SK-N-SH treated with all-trans-retinoic acid at 6 μM for 48 hours (cell line): ENCODE results near the gene DMP1.

Experiments used
- BACH2 ChIP-seq: fragments of 250-450 bp; sonication (Bioruptor Pico); IDR thresholded peaks from 2 replicates; pipeline ENCODE4 v1.9.0; 2021; ENCODE audit warnings: mild to moderate bottlenecking, borderline replicate concordance
- ESRRG ChIP-seq: fragments of 250-450 bp; sonication (Bioruptor Pico); IDR thresholded peaks from 2 replicates; pipeline ENCODE4 v1.6.1; 2021; ENCODE audit warnings: mild to moderate bottlenecking
- GLIS3 ChIP-seq: fragments of 250-450 bp; sonication (Bioruptor Pico); IDR thresholded peaks from 2 replicates; pipeline ENCODE4 v1.5.0; 2020; ENCODE audit warnings: mild to moderate bottlenecking, moderate library complexity
- PPARA ChIP-seq: fragments of 250-450 bp; sonication (Bioruptor Pico); IDR thresholded peaks from 2 replicates; pipeline ENCODE4 v1.5.0; 2020; ENCODE audit warnings: mild to moderate bottlenecking, borderline replicate concordance
- SNAI2 ChIP-seq: fragments of 250-450 bp; sonication (Bioruptor Pico); IDR thresholded peaks from 2 replicates; pipeline ENCODE4 v1.5.0; 2020; ENCODE audit warnings: mild to moderate bottlenecking, moderate library complexity
- ZC3H10 ChIP-seq: fragments of 250-450 bp; sonication (Bioruptor Pico); IDR thresholded peaks from 2 replicates; pipeline ENCODE4 v1.5.1; 2021; ENCODE audit warnings: mild to moderate bottlenecking, moderate library complexity
- ZFP3 ChIP-seq: fragments of 250-450 bp; sonication (Bioruptor Pico); IDR thresholded peaks from 2 replicates; pipeline ENCODE4 v1.5.0; 2020; ENCODE audit warnings: mild to moderate bottlenecking, moderate library complexity
- TF ChIP-seq, protein P1 (sequence below): fragments of 250-450 bp; sonication (Bioruptor Pico); IDR thresholded peaks from 2 replicates; pipeline ENCODE4 v1.5.1; 2021; ENCODE audit warnings: mild to moderate bottlenecking, moderate library complexity
- TF ChIP-seq, protein P2 (sequence below): fragments of 250-450 bp; sonication (Bioruptor Pico); IDR thresholded peaks from 2 replicates; pipeline ENCODE4 v1.8.0; 2020; ENCODE audit warnings: mild to moderate bottlenecking, moderate library complexity, borderline replicate concordance
- TF ChIP-seq, protein P3 (sequence below): fragments of 250-450 bp; sonication (Bioruptor Pico); IDR thresholded peaks from 2 replicates; pipeline ENCODE4 v1.5.1; 2020; ENCODE audit warnings: low read depth, mild to moderate bottlenecking, moderate library complexity

DNA sequence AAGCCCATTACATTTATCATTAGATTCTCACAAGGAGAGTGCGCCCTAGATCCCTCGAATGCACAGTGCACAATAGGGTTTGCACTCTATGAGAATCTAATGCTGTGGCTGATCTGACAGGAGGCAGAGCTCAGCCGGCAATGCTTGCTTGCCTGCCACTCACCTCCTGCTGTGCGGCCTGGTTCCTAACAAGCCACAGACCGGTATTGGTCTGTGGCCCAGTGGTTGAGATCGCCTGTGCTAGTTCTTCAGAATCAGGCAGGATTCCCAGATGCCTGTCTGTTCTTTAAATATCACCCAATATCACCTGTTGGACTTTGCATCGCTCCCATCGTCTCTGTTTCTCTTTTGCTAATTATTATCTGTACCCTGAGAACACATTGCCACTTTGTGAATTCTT is 27.8 kb upstream of the DMP1 start:
- TF ChIP-seq, protein P1, sequence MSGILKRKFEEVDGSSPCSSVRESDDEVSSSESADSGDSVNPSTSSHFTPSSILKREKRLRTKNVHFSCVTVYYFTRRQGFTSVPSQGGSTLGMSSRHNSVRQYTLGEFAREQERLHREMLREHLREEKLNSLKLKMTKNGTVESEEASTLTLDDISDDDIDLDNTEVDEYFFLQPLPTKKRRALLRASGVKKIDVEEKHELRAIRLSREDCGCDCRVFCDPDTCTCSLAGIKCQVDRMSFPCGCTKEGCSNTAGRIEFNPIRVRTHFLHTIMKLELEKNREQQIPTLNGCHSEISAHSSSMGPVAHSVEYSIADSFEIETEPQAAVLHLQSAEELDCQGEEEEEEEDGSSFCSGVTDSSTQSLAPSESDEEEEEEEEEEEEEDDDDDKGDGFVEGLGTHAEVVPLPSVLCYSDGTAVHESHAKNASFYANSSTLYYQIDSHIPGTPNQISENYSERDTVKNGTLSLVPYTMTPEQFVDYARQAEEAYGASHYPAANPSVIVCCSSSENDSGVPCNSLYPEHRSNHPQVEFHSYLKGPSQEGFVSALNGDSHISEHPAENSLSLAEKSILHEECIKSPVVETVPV (CRISPR knock-in tag), result no peak
- TF ChIP-seq SNAI2 (CRISPR knock-in tag) (no peak), ESRRG (CRISPR knock-in tag) (no peak), BACH2 (CRISPR knock-in tag) (no peak), PPARA (CRISPR knock-in tag) (no peak), ZFP3 (CRISPR knock-in tag) (no peak), GLIS3 (CRISPR knock-in tag) (no peak), ZC3H10 (CRISPR knock-in tag) (no peak)
- TF ChIP-seq, protein P2, sequence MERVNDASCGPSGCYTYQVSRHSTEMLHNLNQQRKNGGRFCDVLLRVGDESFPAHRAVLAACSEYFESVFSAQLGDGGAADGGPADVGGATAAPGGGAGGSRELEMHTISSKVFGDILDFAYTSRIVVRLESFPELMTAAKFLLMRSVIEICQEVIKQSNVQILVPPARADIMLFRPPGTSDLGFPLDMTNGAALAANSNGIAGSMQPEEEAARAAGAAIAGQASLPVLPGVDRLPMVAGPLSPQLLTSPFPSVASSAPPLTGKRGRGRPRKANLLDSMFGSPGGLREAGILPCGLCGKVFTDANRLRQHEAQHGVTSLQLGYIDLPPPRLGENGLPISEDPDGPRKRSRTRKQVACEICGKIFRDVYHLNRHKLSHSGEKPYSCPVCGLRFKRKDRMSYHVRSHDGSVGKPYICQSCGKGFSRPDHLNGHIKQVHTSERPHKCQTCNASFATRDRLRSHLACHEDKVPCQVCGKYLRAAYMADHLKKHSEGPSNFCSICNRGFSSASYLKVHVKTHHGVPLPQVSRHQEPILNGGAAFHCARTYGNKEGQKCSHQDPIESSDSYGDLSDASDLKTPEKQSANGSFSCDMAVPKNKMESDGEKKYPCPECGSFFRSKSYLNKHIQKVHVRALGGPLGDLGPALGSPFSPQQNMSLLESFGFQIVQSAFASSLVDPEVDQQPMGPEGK (CRISPR knock-in tag), result no peak
- TF ChIP-seq, protein P3, sequence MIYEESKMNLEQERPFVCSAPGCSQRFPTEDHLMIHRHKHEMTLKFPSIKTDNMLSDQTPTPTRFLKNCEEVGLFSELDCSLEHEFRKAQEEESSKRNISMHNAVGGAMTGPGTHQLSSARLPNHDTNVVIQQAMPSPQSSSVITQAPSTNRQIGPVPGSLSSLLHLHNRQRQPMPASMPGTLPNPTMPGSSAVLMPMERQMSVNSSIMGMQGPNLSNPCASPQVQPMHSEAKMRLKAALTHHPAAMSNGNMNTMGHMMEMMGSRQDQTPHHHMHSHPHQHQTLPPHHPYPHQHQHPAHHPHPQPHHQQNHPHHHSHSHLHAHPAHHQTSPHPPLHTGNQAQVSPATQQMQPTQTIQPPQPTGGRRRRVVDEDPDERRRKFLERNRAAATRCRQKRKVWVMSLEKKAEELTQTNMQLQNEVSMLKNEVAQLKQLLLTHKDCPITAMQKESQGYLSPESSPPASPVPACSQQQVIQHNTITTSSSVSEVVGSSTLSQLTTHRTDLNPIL, result no peak
